ENCODE data around the gene NFATC2. TPM values are rescaled to one million over a fixed set of nuclear protein-coding genes. Genes with fewer than 3 reads are reported as not detected.

NFATC2 gene
- total RNA-seq, 2 donors from 2014 or later, result 4.7 to 5.6 TPM

DNA sequence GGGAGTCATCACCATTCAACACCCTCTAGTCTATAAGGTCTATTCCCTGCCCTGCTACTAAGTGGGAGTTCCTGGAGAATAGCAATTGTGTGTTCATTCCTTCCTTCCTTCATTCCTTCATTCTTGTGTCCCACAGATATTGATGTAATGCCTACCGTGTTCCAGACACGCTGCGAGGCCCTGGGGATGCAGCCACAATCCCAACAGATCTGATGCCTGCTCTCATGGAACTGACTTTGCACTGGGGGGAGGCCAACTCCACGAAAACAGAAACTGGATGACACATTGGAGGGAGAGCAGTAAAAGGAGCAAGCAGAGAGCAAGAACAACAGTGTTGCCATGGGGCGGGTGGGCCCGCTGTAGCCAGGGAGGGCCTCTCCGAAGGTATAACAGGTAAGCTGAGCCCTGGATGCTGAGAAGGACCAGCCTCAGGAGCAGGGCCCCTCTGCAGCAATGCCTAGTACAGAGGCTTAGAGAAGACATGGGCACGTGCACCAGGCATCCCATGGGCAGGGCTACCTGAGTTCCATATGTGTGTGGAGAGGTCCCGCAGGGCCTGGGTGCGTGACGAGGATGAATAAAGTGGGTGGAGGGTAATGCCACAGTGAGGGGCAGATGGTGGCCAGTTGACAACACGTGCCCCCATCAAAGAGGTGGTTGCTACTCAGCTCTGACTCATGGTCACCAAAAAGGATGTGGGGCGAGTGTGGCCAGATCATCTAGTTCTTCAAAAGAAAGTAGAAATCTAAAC lies 173.9 kb downstream of the NFATC2 start:
- no peak for ATAC-seq
- DNase-seq, result no peak
- intact Hi-C loops (cut with DNase I, micrococcal nuclease), result no loop called here

DNA sequence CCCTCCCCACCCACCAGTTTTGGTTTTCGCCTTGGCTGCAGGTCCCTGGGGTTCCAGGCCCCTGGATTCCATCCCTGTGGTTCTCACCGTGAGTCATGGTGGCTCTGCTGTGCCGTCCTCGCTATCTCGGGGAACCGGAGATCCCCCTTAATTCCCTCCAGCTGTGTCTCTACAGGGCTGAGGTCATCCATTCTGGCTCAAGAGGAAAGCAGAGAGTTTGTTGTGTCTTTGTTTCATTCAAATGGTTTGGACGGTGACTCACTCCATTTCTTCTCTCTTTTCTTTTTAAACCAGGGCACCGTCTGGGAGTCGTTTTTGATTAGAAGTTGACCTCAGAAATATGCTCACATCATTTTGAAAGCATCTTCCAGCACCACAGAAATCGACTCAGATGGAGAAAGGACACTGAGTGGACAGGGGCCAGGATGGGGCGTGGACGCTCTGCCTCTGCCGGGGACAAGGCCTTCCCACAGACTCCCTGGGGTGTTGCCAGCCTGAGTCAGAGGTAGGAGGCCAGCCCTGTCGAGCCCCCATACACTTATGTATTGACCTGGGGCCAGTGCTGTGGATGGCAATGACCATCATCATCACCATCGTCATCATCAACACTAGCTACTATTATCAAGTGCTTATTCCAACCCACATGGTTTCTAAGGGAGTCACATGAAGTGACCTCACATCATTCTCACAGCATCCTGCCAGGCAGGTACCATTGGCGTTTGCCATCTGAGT lies 176.2 kb downstream of the NFATC2 start:
- no peak for ATAC-seq

DNA sequence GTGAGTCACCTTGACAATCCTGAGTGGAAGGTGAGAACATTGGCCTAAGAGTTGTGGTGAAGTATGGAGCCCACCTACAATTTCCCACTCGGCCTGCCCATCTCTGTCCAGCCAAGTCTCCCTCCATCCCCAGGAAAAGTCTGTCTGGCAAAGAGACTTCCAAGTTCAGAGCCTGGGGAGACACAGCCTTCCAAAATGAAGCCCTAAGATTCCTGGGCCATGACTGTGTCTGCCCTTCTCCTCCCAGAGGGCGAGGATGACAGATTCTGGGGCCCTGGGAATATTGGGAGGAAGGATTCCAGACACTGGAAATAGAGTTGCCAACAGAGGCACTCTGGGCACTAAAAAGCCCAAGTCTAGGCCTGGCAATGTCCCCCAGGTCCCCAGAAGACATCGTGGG lies 176.8 kb downstream of the NFATC2 start:
- ATAC-seq (no peak), DNase-seq (no peak)
- intact Hi-C loops (cut with DNase I, micrococcal nuclease), result no loop called here

More for the DNA sequence above, 176.2 kb downstream of the NFATC2 start:
- intact Hi-C loops (cut with DNase I, micrococcal nuclease), result no loop called here
- DNase-seq, result peak in 1 of 2 donors; percentile 26

DNA sequence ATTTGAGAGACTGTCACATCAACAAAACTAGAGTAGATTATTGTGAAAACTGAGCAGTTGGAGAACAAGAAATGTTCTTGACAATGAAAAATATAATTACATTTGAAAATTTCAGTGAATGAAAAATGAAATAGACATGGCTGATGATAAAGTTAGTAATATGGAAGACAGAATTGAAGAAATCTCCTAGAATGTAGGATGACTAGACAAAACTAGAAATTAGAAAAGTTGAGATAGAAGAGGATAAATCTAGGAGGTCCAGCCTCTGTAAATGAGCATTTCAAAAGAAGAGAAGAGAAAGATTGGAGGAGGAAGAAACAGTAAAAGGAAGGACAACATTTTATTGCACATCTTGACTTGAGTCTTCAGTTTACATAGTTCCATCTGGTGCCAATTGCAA lies 178.7 kb downstream of the NFATC2 start:
- intact Hi-C loops (cut with DNase I, micrococcal nuclease), result no loop called here
- ATAC-seq, result no peak
- no peak for DNase-seq

DNA sequence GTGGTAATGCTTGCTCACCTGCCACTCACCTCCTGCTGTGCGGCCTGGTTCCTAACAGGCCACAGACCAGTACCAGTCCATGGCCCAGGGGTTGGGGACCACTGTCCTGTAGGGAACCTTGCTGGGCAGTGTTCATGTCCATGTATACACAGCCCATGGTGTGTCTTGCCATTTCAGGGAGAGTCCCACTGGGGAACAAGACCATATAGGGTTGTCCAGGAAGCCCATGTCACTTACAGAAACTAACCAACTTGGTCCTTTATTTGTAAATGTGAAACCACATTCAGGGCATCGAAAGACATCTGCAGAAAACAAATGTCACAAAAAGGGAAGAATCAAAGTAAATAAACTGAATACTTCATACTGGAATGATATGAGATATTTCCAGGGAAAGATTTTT lies 179.1 kb downstream of the NFATC2 start:
- ATAC-seq, result no peak
- intact Hi-C loops (cut with DNase I, micrococcal nuclease), result no loop called here

DNA sequence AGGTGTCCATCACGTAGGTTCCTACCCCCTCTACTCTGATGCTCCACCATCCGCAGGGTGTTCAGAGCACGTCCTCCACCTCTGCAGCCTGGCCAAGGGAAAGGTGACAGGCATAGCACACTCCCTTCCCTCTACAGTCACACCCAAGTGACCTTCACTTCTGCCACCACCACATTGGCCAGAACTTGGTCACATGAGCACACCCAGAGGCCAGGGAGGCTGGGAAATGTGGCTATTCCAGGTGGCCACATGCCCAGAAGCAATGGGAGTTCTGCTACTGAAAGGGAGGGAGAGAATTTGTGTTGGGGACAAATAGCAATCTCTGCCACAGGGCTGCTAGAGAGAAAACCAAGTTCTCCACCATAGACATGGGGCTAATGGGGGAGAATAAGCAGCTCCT lies 180.3 kb downstream of the NFATC2 start:
- ATAC-seq, result peak; percentile 48

More for the DNA sequence above, 179.1 kb downstream of the NFATC2 start:
- DNase-seq, result no peak

DNA sequence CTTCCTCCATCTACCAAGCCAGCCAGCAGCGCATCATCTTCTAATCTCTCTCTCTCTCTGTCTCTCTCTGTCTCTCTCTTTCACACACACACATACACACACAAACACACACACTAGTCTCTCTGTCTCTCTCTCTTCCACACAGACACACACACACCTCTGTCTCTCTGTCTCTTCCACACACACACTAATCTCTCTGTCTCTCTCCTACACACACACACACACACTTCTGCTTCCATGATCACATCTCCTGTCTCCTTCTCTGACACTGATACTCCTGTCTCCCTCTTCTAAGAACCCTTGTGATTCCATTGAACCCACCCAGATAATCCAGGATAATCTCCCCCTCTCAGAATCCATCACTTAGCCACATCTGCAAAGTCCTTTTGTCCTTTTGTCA lies 181.3 kb downstream of the NFATC2 start:
- DNase-seq (no peak), ATAC-seq (no peak)
- intact Hi-C loops (cut with DNase I, micrococcal nuclease), result no loop called here

More for the DNA sequence above, 180.3 kb downstream of the NFATC2 start:
- DNase-seq, result no peak
- intact Hi-C loops (cut with DNase I, micrococcal nuclease), result no loop called here

DNA sequence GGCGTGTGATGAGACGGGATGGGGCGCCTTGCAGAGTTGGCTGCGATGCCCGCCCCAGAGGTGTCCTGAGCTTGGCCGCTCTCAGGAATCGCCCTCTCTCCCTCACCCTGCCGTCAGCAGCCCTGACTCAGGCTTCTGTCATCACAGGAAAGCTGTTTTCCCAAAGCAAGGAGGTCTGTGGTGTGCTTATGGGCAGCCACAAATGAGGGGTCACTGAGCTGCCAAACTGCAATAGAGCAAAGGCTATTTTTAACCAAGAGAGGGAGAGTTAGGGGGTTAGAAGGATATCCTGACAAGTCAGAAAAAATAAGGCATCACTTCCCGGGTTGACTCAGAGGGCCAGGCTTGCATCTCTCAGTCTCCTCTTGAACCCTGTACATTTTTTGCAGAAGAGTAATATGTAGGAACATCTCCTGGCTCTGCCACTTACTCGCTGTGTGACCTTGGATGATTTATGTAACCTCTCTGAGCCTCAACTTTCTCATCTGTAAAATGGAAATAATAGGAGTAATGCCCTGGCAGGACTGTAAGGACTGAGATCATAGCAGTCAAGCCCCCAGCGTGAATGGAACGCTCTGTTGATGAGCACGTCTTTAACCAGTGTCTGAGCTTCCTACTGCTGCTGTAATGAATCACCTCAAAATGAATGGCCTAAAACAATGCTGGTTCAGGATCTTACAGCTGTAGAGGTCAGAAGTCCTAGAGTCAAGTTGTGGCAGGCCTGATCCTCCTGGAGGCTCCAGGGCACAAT lies 181.9 kb downstream of the NFATC2 start:
- intact Hi-C loops (cut with DNase I, micrococcal nuclease), result no loop called here
- DNase-seq (no peak), ATAC-seq (no peak)

DNA sequence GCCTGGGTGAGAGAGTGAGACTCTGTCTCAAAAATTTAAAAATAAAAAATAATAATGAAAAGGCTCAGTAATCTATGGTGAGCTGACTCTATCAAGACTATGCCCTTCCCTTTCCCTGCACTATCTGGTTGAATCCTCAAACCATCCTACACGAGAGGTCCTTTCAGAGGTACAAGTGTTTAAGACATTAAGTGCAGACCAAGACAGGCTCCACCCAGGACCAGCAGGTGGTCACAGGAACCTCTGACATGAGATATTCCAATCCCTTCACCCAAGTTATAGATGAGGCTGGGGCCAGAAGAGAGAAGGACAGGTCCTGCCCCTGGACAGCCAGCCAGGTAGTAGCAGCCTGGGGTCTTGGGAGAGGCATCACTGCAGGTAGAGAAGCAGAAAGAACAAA lies 182.6 kb downstream of the NFATC2 start:
- DNase-seq (no peak), ATAC-seq (no peak)
- intact Hi-C loops (cut with DNase I, micrococcal nuclease), result no loop called here

DNA sequence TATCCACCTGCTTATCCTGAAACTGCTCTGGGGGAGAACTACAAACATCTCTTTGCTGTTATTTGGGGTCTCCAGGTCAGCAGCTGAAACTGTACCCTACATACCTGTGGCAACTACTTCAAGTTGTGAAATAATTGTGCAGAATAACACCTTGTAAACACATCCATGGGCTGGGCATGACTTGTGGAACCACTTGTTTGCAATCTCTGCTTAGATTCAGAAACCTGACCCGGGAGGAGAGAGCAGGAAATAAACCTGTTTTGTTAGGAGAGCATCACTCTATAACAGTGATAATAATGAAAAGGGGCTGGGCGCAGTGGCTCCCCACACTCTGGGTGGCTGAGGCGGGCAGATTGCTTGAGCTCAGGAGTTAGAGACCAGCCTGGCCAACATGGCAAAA lies 183.1 kb downstream of the NFATC2 start:
- ATAC-seq (no peak), DNase-seq (no peak)
- intact Hi-C loops (cut with DNase I, micrococcal nuclease), result no loop called here

DNA sequence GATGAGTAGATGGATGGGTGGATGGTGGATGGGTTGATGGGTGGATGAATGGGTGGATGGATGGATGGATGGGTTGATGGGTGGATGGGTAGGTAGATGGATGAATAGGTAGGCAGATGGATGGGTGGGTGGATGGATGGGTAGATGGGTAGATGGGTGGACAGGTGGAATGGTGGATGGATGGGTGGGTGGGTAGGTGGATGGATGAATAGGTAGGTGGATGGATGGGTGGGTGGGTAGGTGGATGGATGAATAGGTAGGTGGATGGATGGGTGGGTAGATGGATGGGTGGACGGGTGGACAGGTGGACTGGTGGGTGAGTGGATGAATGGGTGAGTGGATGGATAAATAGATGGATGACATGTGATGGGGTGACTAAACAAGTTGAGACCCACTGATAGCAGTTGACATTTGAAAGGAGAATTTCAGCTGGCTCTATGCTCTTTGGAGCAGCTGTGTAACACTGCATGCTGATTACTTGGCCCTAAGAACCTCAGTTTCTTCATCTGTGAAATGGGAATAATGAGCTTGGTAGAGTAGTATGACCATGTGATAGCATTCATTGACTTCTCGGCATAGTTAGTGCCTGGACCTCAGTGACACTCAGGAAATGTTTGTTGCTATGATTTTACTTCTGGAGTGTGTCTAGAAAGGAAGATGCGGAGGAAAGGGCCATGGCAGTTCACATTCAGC lies 184.3 kb downstream of the NFATC2 start:
- intact Hi-C loops (cut with DNase I, micrococcal nuclease), result no loop called here
- no peak for ATAC-seq
- DNase-seq, result no peak

DNA sequence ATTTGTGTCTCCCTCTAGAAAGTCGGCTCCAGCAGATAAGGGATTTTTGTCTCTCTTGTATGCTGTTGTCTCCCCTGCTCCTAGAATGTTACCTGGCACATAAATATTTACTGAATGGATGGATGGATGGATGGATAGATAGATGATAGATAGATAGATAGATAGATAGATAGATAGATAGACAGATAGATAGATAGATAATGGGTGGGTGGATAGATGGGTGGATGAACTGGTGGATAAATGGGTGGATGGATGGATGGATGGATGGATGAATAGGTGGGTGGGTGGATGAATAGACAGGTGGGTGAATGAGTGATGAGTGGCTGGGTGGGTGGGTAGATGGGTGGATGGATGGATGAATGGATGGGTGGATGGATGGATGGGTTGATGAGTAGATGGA lies 185.0 kb downstream of the NFATC2 start:
- ATAC-seq, result no peak
- no peak for DNase-seq
- intact Hi-C loops (cut with DNase I, micrococcal nuclease), result no loop called here

DNA sequence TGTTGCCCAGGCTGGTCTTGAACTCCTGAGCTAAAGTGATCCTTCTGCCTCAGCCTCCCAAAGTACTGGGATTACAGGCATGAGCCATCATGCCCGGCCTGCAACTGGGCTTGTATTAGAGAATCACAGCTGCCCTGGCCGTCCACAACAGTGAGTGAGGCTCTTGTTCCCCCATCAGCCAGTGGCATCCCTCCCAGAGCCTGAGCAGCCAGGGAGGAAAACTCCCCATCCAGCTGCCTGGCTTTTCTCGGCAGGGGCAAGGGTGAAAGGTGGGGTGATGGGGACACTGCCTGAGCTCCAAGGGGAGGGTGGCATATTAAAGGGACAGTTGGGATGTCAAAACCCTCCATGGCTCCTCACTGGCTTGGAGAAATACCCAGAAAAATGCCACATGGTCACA lies 185.6 kb downstream of the NFATC2 start:
- ATAC-seq, result no peak
- intact Hi-C loops (cut with DNase I, micrococcal nuclease), result no loop called here
- DNase-seq, result no peak

DNA sequence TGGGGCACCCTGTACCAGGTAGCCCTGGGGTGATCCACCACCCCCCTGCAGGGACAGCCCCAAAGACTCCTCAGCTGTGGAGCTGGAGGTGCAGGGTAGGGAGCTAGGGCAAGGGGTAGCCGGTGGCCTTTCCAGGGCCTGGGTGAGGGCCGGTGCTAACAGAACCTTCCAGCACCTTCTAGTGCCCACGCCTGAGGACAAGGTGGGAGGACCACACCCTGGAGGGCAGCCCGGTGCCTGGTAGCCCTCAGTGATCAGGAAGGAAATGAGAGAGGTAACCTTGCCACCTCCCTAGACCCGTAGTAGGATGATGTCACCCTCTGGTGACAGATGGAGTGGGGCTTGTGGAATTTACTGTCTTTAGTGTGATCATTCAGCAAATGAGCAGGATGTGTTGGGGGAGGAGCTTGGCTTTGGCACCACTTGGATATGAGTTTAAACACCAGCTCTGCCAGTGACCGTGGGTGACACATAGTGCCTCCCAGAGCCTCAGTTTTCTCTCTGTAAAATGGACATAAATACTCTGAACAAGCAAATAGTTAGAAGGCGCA lies 187.7 kb downstream of the NFATC2 start:
- DNase-seq (no peak), ATAC-seq (peak; percentile 42)
- intact Hi-C loops (cut with DNase I, micrococcal nuclease), result no loop called here

DNA sequence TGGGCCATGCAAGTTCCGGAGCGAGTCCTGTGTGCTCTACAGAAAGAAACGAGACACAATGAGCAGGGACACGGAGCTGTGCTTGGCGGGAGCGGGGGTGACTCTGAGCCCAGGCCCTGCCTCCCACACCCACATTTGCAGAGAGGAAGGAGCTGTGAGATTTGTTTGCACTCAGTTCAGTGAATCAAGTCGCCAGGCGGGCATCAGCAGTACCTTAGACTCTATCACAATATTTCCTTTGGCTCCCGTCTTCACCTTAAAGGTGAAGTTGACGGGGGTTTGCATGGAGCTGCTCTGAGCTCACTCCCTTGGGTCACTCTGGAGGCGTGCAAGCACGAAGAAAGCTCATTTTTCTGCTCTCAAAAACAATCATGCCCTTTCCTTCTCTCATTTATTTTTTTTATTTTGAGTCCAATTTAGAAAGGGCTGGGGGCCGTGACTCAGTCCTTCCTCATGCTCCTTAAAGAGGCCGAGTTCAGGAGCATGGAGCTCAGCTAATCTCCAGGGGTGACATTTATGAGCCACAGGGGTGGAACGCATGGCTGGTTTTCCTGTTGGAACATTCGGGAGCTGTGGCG lies 188.2 kb downstream of the NFATC2 start:
- no peak for DNase-seq
- ATAC-seq, result no peak
- intact Hi-C loops (cut with DNase I, micrococcal nuclease), result no loop called here

DNA sequence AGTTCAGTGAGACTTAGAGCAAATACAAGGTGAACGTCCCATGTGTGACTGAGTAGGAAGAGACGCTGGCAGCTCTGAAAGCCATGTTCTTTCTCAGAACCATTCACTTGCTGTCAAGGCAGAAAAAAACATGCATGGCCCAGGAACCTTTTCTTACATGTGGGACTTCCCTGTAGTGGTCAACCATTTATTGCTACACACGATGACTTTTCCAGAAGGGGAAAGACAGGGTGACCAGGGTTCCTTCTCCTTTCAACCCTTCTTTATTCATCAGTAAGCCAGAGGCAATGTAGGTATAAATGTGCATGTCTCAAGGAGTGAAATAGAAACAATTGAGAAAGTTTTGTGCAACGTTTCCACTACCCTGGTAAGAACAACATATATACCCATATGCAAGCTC lies 189.0 kb downstream of the NFATC2 start:
- DNase-seq (no peak), ATAC-seq (no peak)
- intact Hi-C loops (cut with DNase I, micrococcal nuclease), result no loop called here

DNA sequence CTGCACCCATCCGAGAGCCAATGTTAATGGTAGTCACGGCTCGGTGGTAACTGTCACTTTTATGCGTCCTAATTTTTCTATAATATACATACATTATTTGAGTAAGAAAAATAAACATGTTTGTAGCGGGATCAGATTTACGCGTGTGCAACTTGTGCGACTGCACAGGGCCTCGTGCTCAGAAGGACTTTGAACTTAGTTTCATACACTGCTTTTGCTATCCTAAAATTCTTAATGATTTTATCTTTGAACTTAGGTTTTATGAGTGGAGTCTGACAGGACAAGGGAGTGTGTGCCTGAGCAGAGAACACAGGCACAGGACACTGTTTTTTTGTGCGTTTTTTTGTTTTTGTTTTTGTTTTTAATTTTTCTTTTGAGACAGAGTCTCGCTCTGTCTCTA lies 189.7 kb downstream of the NFATC2 start:
- no peak for DNase-seq
- peak; percentile 72 for ATAC-seq
- intact Hi-C loops (cut with DNase I, micrococcal nuclease), result no loop called here

DNA sequence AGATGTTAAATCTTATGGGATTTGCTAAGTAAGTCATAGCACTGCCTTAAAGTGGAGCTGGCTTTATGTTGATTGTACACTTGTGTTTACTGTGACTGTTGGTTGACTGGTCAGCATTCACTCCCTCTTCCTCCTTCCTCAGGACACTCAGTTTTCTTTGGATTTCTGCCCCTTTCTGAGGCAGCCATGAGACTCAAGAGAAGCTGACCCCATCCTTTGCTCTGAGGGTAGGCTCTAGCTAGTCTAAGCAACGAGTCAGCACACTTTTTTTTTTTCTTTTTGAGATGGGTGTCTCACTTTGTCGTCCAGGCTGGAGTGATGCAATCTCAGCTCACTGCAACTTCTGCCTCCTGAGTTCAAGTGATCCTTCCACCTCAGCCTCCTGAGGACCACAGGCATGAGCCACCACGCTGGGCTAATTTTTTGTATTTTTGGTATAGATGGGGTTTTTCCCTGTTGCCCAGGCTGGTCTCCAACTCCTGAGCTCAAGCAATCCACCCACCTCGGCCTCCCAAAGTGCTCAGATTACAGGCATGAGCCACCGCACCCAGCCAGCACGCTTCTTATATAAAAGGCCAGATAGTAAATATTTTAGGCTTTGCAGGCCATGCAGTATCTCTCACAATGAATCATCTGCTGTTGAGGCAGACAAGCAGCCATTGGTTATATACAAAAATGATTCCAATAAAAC lies 191.4 kb downstream of the NFATC2 start:
- ATAC-seq (no peak), DNase-seq (no peak)
- intact Hi-C loops (cut with DNase I, micrococcal nuclease), result no loop called here
